ENCODE data around the gene DNM1L.
"Not testable (repeated sequence)": the region's sequence is repeated elsewhere in the genome, so short reads cannot be mapped to it uniquely, and the experiment has no call there.

DNM1L gene

GRCh38 chr12:32698285-32698684 lies 19.2 kb downstream of the DNM1L start:
- no peak for DNase-seq

DNA sequence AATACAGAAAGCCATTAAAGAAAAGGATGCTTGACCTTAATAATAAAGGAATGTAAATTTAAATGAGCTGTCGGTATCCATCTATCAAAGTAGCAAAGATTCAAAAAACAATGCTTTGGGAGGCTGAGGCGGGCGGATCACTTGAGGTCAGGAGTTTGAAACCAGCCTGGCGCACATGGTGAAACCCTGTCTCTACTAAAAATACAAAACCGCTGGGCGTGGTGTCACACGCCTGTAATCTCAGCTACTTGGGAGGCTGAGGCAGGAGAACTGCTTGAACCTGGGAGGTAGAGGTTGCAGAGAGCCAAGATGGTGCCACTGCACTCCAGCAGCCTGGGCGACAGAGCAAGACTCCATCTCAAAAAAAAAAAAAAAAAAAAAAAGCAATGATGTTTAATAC lies 20.3 kb downstream of the DNM1L start:
- not testable (repeated sequence) for DNase-seq

DNA sequence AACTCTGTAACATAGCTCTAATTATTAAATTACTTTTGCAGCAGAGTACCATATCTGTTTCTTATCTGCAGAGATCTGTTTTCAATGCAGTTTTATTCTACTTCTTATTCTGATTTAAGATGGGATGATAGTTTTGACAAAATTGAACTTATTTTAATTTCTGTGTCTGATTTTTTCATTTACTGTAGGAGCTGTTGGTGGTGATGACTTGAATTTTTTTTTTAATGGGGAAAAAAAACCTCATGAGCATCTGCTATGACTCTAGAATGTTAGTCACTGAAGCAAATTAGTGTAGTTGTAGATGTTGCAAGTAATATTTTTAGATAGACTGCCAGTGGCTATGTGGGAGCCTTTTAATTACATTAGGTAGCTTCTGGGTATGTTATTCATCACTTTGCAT lies 23.4 kb downstream of the DNM1L start:
- DNase-seq = no peak

GRCh38 chr12:32702946-32703345 lies 23.8 kb downstream of the DNM1L start:
- no peak for DNase-seq

- no peak for DNase-seq
Measured at GRCh38 chr12:32705783-32706182, 26.7 kb downstream of the DNM1L start.

DNA sequence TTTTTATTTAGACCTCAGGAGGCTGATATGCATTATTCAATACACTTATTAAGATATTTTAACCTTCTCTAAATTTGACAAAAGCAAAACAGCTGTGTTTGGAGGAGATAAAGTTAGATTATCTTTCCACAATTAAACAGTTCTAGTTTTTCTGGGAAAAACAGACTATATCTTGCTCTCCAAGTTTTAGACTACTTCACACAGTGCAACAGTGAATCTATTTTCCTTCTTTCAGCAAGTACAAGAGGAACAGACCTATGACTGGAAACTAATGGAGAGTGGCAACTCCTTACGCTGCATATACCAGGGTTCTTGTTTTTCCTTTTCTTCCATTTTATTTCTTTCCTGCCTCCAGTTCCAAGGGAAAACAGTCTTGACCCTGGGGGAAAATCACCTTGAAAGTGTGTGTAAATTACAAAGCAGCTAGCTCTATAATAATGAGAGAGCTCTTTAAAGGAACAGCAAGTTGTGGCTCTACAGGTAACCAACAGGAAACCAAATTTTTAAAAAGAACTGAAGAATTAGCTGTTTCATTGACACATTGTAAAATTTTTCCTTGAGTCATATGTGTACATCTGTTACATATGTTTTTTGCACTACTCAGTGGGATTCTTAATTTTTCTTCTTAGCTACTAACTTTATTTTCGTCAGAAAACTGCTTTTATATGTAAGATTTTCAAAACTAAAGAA lies 27.4 kb downstream of the DNM1L start:
- no peak for DNase-seq

DNA sequence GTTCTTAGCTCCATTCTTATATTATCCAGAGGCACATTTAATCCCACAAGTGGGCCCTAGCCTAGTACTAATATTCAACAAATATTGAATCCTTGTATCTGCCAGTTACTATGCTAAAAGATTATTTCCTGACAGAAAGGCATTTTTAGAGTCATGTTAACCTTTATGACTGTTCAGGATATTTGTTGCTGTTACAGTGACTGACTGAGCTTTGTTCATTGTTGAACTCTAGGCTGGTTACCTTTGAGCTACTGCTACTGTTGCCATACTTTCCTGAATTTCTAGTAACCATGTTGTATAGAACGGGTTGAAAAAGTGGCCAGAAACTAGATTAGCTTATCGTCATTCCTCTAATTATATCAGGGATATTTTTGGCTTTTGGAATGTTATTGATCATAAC lies 29.8 kb downstream of the DNM1L start:
- no peak for DNase-seq

- no peak for DNase-seq
Measured at GRCh38 chr12:32714772-32715171, 35.7 kb downstream of the DNM1L start.

DNA sequence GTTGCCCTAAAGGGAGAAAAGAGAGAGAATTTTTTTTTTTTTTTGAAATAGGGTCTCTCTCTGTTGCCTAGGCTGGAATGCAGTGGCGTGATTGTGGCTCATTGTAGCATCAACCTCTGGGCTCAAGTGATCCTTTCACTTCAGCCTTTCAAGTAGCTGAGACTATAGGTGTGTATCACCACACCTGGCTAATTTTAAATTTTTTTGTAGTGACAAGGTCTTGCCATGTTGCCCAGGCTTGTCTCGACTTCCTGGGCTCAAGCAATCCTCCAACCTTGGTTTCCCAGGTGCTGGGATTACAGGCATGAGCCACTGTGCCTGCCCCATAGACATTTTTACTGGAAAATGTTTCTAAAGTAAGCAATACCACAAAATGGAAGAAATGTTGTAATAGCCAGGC lies 39.8 kb downstream of the DNM1L start:
- DNase-seq = no peak

DNA sequence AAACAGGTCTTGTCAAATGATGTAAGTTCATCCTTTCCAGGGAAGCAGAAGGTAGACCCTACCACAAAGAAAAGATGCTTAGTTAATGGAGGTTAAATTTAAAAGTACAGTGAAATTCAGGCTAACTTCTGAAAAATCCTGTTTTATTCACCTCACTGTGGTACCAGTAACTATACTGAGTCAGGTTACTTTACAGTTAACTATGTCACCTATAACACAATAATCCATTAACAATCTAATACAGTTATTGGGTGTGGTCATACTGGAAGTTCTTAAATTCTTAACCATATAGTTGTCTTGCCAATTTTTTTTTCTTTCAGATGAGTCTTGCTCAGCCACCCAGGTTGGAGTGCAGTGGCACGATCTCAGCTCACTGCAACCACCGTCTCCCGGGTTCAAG lies 46.2 kb downstream of the DNM1L start:
- not testable (repeated sequence) for DNase-seq

GRCh38 chr12:32726286-32726685 lies 47.2 kb downstream of the DNM1L start:
- DNase-seq = no peak

DNA sequence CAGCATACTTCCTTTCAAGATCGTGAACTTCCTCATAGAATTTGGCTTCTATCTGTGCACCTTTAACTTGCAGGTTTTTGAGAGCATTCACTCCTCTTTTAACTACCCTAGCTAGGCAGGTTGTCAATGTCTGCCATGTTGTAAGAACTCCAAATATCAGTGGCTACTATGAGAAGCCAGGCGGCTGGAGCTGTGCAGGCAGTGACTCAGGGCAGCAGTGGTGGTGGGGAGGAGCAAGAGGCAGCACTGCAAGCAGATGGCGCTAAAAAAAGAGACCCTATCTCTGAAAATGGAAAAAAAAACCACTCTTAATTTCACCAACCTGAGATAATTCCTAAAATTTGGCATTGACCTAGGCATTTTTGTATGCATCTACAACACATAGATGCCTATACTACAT lies 48.1 kb downstream of the DNM1L start:
- no peak for DNase-seq

DNA sequence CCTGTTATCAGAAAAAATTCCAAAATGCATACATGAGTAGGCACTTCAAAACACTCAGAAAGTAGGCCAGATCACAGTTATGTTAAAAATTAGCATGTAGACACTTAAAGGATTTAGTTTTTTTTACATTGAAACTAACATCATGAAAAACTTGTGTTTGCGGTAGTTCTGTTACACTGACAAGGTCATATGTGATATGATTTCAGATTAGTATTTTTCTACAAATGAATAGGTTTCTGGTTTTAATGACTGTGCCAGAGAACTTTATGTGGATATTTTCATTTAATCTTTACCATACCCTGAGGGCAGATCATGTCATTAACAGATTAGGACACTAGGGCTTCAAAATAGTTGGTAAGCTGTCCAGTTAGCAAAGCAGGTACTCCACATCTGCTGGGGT lies 55.9 kb downstream of the DNM1L start:
- no peak for DNase-seq

- no peak for DNase-seq
Measured at GRCh38 chr12:32736445-32736844, 57.3 kb downstream of the DNM1L start.

DNA sequence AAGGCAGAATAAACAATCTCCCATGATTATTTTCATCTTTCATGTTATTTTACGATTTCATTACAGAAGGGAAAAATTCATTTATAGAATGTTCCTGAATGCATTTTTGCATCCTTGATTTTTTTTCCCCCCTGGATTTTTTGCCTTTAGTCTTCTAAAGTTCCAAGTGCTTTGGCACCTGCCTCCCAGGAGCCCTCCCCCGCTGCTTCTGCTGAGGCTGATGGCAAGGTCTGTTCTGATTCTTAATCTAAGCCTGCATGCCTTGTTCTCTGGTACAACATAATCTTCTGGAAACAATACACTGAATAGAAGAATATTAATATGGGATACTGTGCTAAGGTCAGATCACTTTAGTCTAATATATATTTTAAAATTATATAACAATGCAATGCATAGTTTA lies 58.6 kb downstream of the DNM1L start:
- DNase-seq = no peak

DNA sequence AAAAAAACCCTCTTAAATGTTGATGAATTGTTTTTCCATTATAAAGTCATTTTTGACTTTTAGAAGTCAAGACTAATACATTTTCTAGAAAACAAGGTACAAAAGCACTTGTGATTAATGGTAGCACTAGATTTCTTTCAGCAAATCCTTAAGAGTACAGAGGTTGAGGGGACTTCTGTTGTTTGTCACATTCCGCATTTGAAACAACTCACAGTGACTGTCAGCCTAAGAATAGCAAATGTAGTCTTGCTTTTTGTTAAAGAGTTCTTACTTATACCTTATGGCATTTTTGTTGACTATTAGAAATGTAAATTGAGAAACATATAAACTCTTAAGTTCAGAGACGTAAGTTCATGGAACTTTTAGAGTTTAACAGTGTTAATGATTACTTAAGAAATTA lies 60.2 kb downstream of the DNM1L start:
- no peak for DNase-seq

DNA sequence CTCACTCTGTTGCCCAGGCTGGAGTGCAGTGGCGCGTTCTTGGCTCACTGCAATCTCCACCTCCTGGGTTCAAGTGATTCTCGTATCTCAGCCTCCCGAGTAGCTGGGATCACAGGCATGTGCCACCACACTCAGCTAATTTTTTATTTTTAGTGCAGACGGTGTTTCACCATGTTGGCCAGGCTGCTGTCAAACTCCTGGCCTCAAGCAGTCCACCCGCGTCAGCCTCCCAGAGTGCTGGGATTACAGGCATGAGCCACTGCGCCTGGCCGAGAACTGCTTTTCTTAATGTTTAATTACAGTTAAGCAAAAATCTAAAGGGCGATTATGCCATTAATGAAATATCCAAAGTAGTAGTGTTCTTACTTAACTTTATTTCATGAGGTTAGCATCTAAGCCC lies 63.0 kb downstream of the DNM1L start:
- DNase-seq = no peak

DNA sequence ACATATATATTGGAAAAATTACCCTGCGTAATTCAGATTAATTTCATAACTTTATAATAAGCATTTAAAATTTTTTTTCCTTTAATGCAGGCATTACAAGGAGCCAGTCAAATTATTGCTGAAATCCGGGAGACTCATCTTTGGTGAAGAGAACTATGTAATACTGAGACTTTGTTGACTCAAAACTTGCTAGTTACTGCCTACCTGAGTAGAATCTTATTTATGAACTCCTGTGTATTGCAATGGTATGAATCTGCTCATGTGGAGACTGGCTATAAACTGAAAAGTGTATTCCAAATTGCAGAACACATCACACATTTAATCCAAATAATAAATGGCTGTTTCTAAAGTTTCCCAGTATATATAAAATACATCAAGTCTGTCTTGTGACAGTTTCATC lies 64.2 kb downstream of the DNM1L start:
- no peak for DNase-seq

DNA sequence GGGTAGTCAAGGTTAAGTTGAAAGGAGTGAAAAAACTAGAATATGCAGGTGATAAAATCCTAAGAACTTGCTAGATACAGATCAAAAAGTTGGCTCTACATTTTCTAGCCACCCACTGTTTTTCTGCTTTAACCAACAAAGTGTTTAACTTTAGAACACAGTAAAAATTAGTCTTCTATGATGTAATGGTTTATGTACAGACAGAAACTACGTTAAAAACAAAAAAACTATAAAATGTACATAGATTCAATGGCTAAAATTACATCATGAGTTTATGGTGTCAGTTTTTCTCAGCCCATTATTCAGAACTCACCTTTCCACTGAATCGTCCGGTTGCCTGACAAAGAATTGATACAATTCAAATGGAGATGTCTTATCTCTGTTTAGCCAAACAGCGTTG lies 74.5 kb downstream of the DNM1L start:
- no peak for DNase-seq

GRCh38 chr12:32754111-32754510 lies 75.0 kb downstream of the DNM1L start:
- DNase-seq = no peak

DNA sequence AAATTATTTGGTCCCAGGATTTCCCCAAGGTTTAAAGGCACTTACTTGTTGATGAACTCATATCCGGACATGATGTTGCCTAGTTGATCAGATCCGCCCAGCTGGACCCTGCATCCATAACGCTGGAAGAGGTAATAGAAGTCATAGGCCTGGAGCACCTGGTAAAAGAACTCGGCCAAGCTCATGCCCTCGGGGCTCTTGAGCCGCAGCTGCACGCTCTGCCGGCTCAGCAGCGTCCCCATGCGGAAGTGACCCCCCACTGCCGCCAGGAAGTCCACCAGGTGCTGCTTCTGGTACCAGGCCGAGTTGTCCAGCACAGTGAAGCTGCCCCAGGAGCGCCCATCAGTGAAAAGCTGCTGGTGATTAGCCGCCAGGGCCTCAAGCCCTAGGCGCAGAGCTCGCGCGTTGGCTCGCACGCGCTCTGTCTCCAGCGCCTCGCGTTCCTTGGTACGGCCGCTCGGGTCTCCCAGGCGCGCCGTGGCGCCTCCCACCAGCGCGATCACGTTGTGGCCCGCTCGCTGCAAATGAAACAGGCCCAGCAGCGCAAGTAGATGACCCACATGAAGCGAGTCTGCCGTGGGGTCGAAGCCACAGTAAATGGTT lies 76.1 kb downstream of the DNM1L start:
- DNase-seq = peak; percentile 61 to 64

DNA sequence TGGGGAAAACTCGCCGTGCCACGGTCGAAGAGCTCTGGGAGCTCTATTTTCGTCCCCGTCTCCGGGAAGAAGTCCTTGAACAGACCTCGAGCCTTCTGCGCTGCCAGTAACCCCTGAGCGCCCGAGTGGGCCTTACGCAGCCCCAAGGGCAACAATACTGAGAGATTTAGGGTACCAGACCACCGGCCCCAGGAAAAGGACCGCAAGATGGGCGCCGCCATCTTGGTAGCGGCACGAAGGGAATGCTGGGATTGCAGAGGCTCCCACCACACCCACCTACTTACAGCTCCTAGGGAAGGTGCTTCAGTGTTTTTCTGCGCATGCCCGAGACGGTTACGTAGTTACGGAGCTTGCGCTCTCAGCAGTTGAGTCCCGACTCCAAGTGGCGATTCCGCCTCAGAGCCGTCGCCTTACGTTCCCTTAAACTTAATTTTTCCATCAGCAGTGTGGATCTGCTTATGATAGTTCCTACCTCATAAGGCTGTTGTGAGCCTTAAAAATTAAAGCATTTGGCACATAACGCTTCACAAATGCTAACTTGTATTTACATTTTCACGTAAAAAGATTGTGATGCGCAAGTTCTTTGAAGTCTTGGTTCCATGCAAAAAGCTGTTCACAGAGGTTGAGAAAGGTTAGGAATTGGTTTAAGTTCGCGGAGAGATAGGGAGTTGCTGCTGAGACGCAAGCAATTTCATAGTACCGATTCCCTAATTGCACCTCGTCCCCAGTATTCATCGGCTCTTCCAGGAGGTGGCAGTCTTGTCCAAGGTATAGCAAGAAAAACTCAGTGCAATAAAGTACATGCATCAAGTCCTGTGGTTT lies 76.8 kb downstream of the DNM1L start, which contains the start of gene YARS2:
Gene YARS2, minus strand, starts transcription at position 244 of the 822 bp plus-strand sequence. Its CDS starts 23 bp downstream, at position 221.
- DNase-seq = peak; percentile 80 to 83

- DNase-seq = no peak
Measured at GRCh38 chr12:32756476-32757066, 77.5 kb downstream of the DNM1L start.

GRCh38 chr12:32757157-32757556 lies 78.1 kb downstream of the DNM1L start:
- no peak for DNase-seq

Measured in stimulated activated CD4-positive, alpha-beta T cell treated with anti-CD3 and anti-CD28 coated beads, Interleukin-2, amount 100 ng/mL, for 48 hours (primary cell).